ENCODE data around the gene SNX25. TPM values are rescaled to one million over a fixed set of nuclear protein-coding genes. Genes with fewer than 3 reads are reported as not detected.

Gene SNX25
- total RNA-seq, 1 donor from 2014 or later = 26.4 TPM

Other genes starting within 250 kb of the SNX25 start
- gene HELT, start 191.1 kb upstream of the SNX25 start, total RNA-seq = not detected
- 164 TPM for gene SLC25A4, start 66.3 kb upstream of the SNX25 start, total RNA-seq
- 33.7 TPM for gene CFAP97, start 5.6 kb upstream of the SNX25 start, total RNA-seq
- 7.6 TPM for gene LRP2BP, start 186.3 kb downstream of the SNX25 start, total RNA-seq
- 20.1 TPM for gene ANKRD37, start 187.2 kb downstream of the SNX25 start, total RNA-seq
- 48.9 TPM for gene UFSP2, start 216.4 kb downstream of the SNX25 start, total RNA-seq

Data from tongue (tissue), 1 donor.